ENCODE measurements around the gene PLCB1.
A peak's percentile ranks its signal among the peaks of the same experiment; 100 is the strongest.

The PLCB1 gene

GRCh38 chr20:8213270-8213669, 81.2 kb downstream of the PLCB1 start:
- no peak for DNase-seq

GRCh38 chr20:8213831-8214587, 81.9 kb downstream of the PLCB1 start:
- DNase-seq, result peak; percentile 27 to 60

GRCh38 chr20:8215361-8215781, 83.3 kb downstream of the PLCB1 start:
- no peak for DNase-seq

- DNase-seq, result no peak
Observed at GRCh38 chr20:8216375-8217200, 84.5 kb downstream of the PLCB1 start.

- no peak for DNase-seq
Observed at GRCh38 chr20:8218861-8219260, 86.8 kb downstream of the PLCB1 start.

- DNase-seq, result no peak
Observed at GRCh38 chr20:8219403-8219802, 87.3 kb downstream of the PLCB1 start.

- DNase-seq, result no peak
Observed at GRCh38 chr20:8220716-8221115, 88.7 kb downstream of the PLCB1 start.

GRCh38 chr20:8221887-8222419, 89.9 kb downstream of the PLCB1 start:
- DNase-seq, result no peak

- no peak for DNase-seq
Observed at GRCh38 chr20:8223091-8223870, 91.2 kb downstream of the PLCB1 start.

- DNase-seq, result no peak
Observed at GRCh38 chr20:8225658-8226057, 93.6 kb downstream of the PLCB1 start.

- DNase-seq, result no peak
Observed at GRCh38 chr20:8226106-8226505, 94.0 kb downstream of the PLCB1 start.

- no peak for DNase-seq
Observed at GRCh38 chr20:8227293-8227692, 95.2 kb downstream of the PLCB1 start.

GRCh38 chr20:8228315-8228714, 96.2 kb downstream of the PLCB1 start:
- DNase-seq, result no peak

GRCh38 chr20:8229090-8229489, 97.0 kb downstream of the PLCB1 start:
- DNase-seq, result no peak

GRCh38 chr20:8231038-8231437, 99.0 kb downstream of the PLCB1 start:
- no peak for DNase-seq

GRCh38 chr20:8232332-8232731, 100.3 kb downstream of the PLCB1 start:
- DNase-seq, result no peak

- DNase-seq, result no peak
Observed at GRCh38 chr20:8234580-8234979, 102.5 kb downstream of the PLCB1 start.

GRCh38 chr20:8242066-8242465, 110.0 kb downstream of the PLCB1 start:
- no peak for DNase-seq

GRCh38 chr20:8242827-8243724, 111.0 kb downstream of the PLCB1 start:
- no peak for DNase-seq

- DNase-seq, result peak; percentile 32 to 42
Observed at GRCh38 chr20:8244637-8245036, 112.6 kb downstream of the PLCB1 start.

GRCh38 chr20:8246153-8246552, 114.1 kb downstream of the PLCB1 start:
- no peak for DNase-seq

- DNase-seq, result no peak
Observed at GRCh38 chr20:8246716-8247115, 114.7 kb downstream of the PLCB1 start.
